MM.1S (cell line): ENCODE data around the gene ZIC5.

Experiments
- DNase-seq: peaks from one replicate; pipeline ENCODE4 v3.0.0-alpha.2; 2015
- H2AFZ ChIP-seq: fragments of 300-600 bp; sonication (generic); 2 replicates; pipeline ENCODE4 v1.6.0; 2016; ENCODE audit warnings: antibody characterized with exemption, low read length
- H3F3A ChIP-seq: fragments of 300-600 bp; sonication (generic); 2 replicates; pipeline ENCODE4 v1.6.1; 2016; ENCODE audit warnings: mild to moderate bottlenecking, antibody characterized with exemption, low read length, moderate library complexity, mixed read lengths; ENCODE audit not compliant: insufficient read depth
- H3K27ac ChIP-seq: fragments of 300-600 bp; sonication (generic); 2 replicates; pipeline ENCODE4 v1.5.1; 2016; ENCODE audit warnings: mild to moderate bottlenecking, low read length
- H3K27me3 ChIP-seq: fragments of 300-600 bp; sonication (generic); replicated peaks from 2 replicates; pipeline ENCODE4 v1.6.0; 2016; ENCODE audit warnings: low read length; ENCODE audit not compliant: insufficient read depth
- H3K36me3 ChIP-seq: fragments of 300-600 bp; sonication (generic); replicated peaks from 2 replicates; pipeline ENCODE4 v1.6.1; 2016; ENCODE audit warnings: mild to moderate bottlenecking, low read length, mixed read lengths; ENCODE audit not compliant: insufficient read depth
- H3K4me1 ChIP-seq: fragments of 300-600 bp; sonication (generic); 2 replicates; pipeline ENCODE4 v1.6.1; 2016; ENCODE audit warnings: low read length, mixed read lengths
- H3K4me2 ChIP-seq: fragments of 300-600 bp; sonication (generic); 2 replicates; pipeline ENCODE4 v1.6.0; 2016; ENCODE audit warnings: low read depth, low read length
- H3K4me3 ChIP-seq: fragments of 300-600 bp; sonication (generic); 2 replicates; pipeline ENCODE4 v1.5.1; 2016; ENCODE audit warnings: low read length, mixed read lengths
- H3K79me2 ChIP-seq: fragments of 300-600 bp; sonication (generic); 2 replicates; pipeline ENCODE4 v1.6.1; 2016; ENCODE audit warnings: mixed run types, low read length, mixed read lengths
- H3K9ac ChIP-seq: fragments of 300-600 bp; sonication (generic); 2 replicates; pipeline ENCODE4 v1.6.1; 2016; ENCODE audit warnings: low read length, mixed read lengths
- H3K9me2 ChIP-seq: fragments of 300-600 bp; sonication (generic); replicated peaks from 2 replicates; pipeline ENCODE4 v1.6.1; 2016; ENCODE audit warnings: mild to moderate bottlenecking, low read length, mixed read lengths; ENCODE audit not compliant: insufficient read depth
- H3K9me3 ChIP-seq: fragments of 300-600 bp; sonication (generic); replicated peaks from 2 replicates; pipeline ENCODE4 v1.6.1; 2016; ENCODE audit warnings: mild to moderate bottlenecking, low read length, mixed read lengths; ENCODE audit not compliant: insufficient read depth
- H4K20me1 ChIP-seq: fragments of 300-600 bp; sonication (generic); 2 replicates; pipeline ENCODE4 v1.6.1; 2016; ENCODE audit warnings: mild to moderate bottlenecking, low read length, moderate library complexity, mixed read lengths; ENCODE audit not compliant: insufficient read depth
- EZH2 ChIP-seq: fragments of 300-600 bp; sonication (generic); optimal IDR thresholded peaks from 2 replicates; pipeline ENCODE3; 2017; ENCODE audit warnings: low read depth, mild to moderate bottlenecking, antibody characterized with exemption, low read length, mixed read lengths
- EZH2phosphoT487 ChIP-seq: fragments of 300-600 bp; sonication (generic); IDR thresholded peaks from 2 replicates; pipeline ENCODE4 v1.6.1; 2018; ENCODE audit warnings: antibody characterized with exemption, low read length
- TF ChIP-seq, protein P1 (sequence below): fragments of 300-600 bp; sonication (generic); IDR thresholded peaks from 2 replicates; pipeline ENCODE4 v1.5.1; 2016; ENCODE audit warnings: antibody characterized with exemption, low read length, mixed read lengths

ZIC5 gene

DNA sequence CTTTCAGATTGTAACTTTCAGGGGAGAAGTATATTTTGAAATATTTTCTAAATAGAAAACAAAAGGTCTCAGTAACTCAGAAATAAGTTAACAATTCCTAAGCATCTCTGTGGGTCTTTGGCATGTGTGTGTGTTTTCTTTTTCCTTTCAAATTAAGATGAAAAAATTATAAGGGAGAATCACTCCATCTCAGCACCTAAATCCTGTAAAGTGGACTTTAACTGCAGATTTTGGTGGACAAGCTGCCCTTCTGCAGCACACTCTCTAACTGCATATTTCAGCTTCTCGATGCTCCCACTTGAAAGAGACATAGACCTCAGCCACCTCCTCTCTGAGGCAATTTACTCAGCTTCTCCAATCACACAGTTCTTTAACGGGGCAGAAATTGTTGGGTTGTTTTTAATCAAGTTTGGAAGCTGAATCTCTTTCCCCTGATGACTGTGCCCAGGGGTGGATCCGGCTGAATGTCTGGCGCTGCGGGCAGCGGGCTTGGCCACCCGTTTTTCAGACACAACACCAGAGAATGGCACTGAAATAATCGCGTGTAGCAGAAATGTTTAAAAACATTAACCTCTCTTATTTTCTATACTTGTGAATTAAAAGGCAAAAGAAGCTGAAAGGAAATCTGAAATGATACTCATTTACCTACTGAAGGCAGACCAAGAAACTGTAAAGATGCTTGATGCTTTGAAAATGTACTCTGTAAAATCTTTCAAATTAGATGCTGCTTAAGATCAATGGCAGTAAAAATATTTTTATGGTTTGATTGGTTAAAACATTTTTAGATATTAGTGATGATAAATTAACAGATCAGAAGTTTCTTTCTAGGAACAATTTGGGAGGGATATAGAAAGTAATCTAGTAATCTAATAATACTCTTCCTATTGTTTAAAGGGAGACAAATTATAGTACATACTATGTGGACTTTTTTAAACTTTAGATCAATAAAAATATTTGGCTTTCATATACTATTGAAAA lies 22.4 kb upstream of the ZIC5 start:
- Histone ChIP-seq H3F3A (no peaks in the 10 kb centered on the region), H3K4me1 (no peaks in the 10 kb centered on the region), H3K27me3 (no peaks in the 10 kb centered on the region), H3K4me3 (no peak overlapping the region), H3K9me2 (no peaks in the 10 kb centered on the region), H2AFZ (no peak overlapping the region), H4K20me1 (no peaks in the 10 kb centered on the region), H3K27ac (no peak overlapping the region), H3K4me2 (no peak overlapping the region), H3K9ac (no peak overlapping the region), H3K79me2 (no peaks in the 10 kb centered on the region), H3K36me3 (no peaks in the 10 kb centered on the region), H3K9me3 (no peaks in the 10 kb centered on the region)
- TF ChIP-seq EZH2phosphoT487 (no peak), EZH2 (no peak)
- TF ChIP-seq, protein P1, sequence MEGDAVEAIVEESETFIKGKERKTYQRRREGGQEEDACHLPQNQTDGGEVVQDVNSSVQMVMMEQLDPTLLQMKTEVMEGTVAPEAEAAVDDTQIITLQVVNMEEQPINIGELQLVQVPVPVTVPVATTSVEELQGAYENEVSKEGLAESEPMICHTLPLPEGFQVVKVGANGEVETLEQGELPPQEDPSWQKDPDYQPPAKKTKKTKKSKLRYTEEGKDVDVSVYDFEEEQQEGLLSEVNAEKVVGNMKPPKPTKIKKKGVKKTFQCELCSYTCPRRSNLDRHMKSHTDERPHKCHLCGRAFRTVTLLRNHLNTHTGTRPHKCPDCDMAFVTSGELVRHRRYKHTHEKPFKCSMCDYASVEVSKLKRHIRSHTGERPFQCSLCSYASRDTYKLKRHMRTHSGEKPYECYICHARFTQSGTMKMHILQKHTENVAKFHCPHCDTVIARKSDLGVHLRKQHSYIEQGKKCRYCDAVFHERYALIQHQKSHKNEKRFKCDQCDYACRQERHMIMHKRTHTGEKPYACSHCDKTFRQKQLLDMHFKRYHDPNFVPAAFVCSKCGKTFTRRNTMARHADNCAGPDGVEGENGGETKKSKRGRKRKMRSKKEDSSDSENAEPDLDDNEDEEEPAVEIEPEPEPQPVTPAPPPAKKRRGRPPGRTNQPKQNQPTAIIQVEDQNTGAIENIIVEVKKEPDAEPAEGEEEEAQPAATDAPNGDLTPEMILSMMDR: no peak
- DNase-seq: no peak

GRCh38 chr13:99992949-99993351 lies 21.4 kb upstream of the ZIC5 start:
- no peak overlapping the region for H3K4me3 ChIP-seq
- H3K27me3 ChIP-seq: 0 out of 2 replicates have a peak, but pooled peaks cover 2% of the 10 kb centered on the region
- no peak overlapping the region for H3K4me2 ChIP-seq
- TF ChIP-seq EZH2phosphoT487: no peak
- no peak for TF ChIP-seq EZH2
- TF ChIP-seq, protein P1: no peak
- H3K79me2 ChIP-seq: no peaks in the 10 kb centered on the region
- no peak overlapping the region for H3K9ac ChIP-seq
- H3K4me1 ChIP-seq: no peaks in the 10 kb centered on the region
- no peaks in the 10 kb centered on the region for H3K36me3 ChIP-seq
- no peak overlapping the region for H3K27ac ChIP-seq
- no peaks in the 10 kb centered on the region for H3K9me3 ChIP-seq
- no peaks in the 10 kb centered on the region for H4K20me1 ChIP-seq
- no peaks in the 10 kb centered on the region for H3K9me2 ChIP-seq
- DNase-seq: no peak
- no peak overlapping the region for H2AFZ ChIP-seq
- H3F3A ChIP-seq: no peaks in the 10 kb centered on the region

- no peak overlapping the region for H3K4me2 ChIP-seq
- no peaks in the 10 kb centered on the region for H3K36me3 ChIP-seq
- H3K9me3 ChIP-seq: no peaks in the 10 kb centered on the region
- H3K9me2 ChIP-seq: no peaks in the 10 kb centered on the region
- peaks cover 8% of the 10 kb centered on the region; the same call in 1 of the 2 replicates for H3K27me3 ChIP-seq
- no peaks in the 10 kb centered on the region for H4K20me1 ChIP-seq
- TF ChIP-seq EZH2phosphoT487 (no peak), EZH2 (no peak)
- TF ChIP-seq, protein P1: no peak
- H3K79me2 ChIP-seq: no peaks in the 10 kb centered on the region
- no peak overlapping the region for H3K27ac ChIP-seq
- no peak overlapping the region for H3K4me3 ChIP-seq
- H2AFZ ChIP-seq: no peak overlapping the region
- H3K9ac ChIP-seq: no peak overlapping the region
- H3F3A ChIP-seq: no peaks in the 10 kb centered on the region
- H3K4me1 ChIP-seq: no peaks in the 10 kb centered on the region
- DNase-seq: no peak
Observed at GRCh38 chr13:99991828-99992775, 20.5 kb upstream of the ZIC5 start.
